B cell (primary cell): ENCODE measurements around the gene ATXN7. TPM values are rescaled to one million over a fixed set of nuclear protein-coding genes. Genes with fewer than 3 reads are reported as not detected.
A peak's percentile ranks its signal among the peaks of the same experiment; 100 is the strongest.

Experiments used
- ATAC-seq: fragments of 200-7000 bp; cut with Tn5 transposase; one replicate; pipeline ENCODE4 v1.10.0; 2021; ENCODE audit warnings: low read depth, mild to moderate bottlenecking, moderate number of reproducible peaks, moderate library complexity
- CTCF ChIA-PET: fragments of 350-600 bp; sonication (Branson Sonifier 250); formaldehyde crosslinking; loops from one replicate; lab custom pipeline; 2021; ENCODE audit warnings: antibody characterized with exemption, inconsistent platforms; lab: Charles Lee
- POLR2A ChIA-PET: fragments of 350-600 bp; sonication (Branson Sonifier 250); formaldehyde crosslinking; loops from one replicate; lab custom pipeline; 2021; ENCODE audit warnings: antibody characterized with exemption; lab: Charles Lee
- DNase-seq: peaks from one replicate; pipeline ENCODE4 v3.0.0; 2013
- H2AFZ ChIP-seq: 2 replicates; pipeline ENCODE4 v1.6.1; 2012; ENCODE audit warnings: mild to moderate bottlenecking, low read depth, low read length; ENCODE audit not compliant: insufficient read depth, poor library complexity, severe bottlenecking
- H3K27ac ChIP-seq, 2 donors: 1 replicate in 1 of 2; 2 replicates in 1 of 2; pipeline ENCODE4 v1.5.1; 2012 to 2013; ENCODE audit warnings: low read length in 2 of 2, mild to moderate bottlenecking in 2 of 2, moderate library complexity in 1 of 2
- H3K27me3 ChIP-seq, 4 experiments: fragments of 200-600 bp in 1 of 4; sonication (generic) in 1 of 4; replicated peaks in 1 of 4; 1 replicate in 2 of 4; 2 replicates in 2 of 4; pipeline versions ENCODE4 v1.6.1 to v1.7.0; 2013 to 2016; ENCODE audit warnings: low read length in 3 of 4, mild to moderate bottlenecking in 2 of 4, mixed read lengths in 1 of 4, moderate library complexity in 1 of 4; ENCODE audit not compliant: insufficient read depth in 4 of 4, control insufficient read depth in 3 of 4; ENCODE audit errors: control extremely low read depth in 1 of 4
- H3K36me3 ChIP-seq, 2 experiments: replicated peaks in 1 of 2; 1 replicate in 1 of 2; 2 replicates in 1 of 2; pipeline versions ENCODE4 v1.6.1 to v1.7.1; 2013; ENCODE audit warnings: low read length in 1 of 2; ENCODE audit not compliant: insufficient read depth in 2 of 2, control insufficient read depth in 1 of 2; ENCODE audit errors: control extremely low read depth in 1 of 2, extremely low read depth in 1 of 2
- H3K4me1 ChIP-seq, 2 donors: fragments of 200-600 bp in 1 of 2; sonication (generic) in 1 of 2; 1 replicate in 1 of 2; 2 replicates in 1 of 2; pipeline versions ENCODE4 v1.5.1 to v1.6.1; 2013 to 2017; ENCODE audit warnings: low read length in 2 of 2; ENCODE audit not compliant: control insufficient read depth in 2 of 2, insufficient read depth in 2 of 2
- H3K4me2 ChIP-seq: replicated peaks from 2 replicates; pipeline ENCODE3; 2012; ENCODE audit warnings: mild to moderate bottlenecking, low read depth, low read length; ENCODE audit not compliant: poor library complexity, severe bottlenecking
- H3K4me3 ChIP-seq, 5 experiments: fragments of 200-600 bp in 1 of 5; sonication (generic) in 1 of 5; 1 replicate in 3 of 5; 2 replicates in 2 of 5; pipeline versions ENCODE4 v1.5.1 to v1.7.0; 2011 to 2016; ENCODE audit warnings: low read length in 4 of 5, mild to moderate bottlenecking in 4 of 5, low read depth in 2 of 5, control low read depth in 1 of 5, moderate library complexity in 1 of 5; ENCODE audit not compliant: insufficient read depth in 1 of 5; ENCODE audit errors: control extremely low read depth in 1 of 5, extremely low read depth in 1 of 5
- H3K79me2 ChIP-seq: fragments of 200-600 bp; sonication (generic); one replicate; pipeline ENCODE4 v1.6.0; 2016; ENCODE audit warnings: low read length; ENCODE audit not compliant: control insufficient read depth, insufficient read depth
- H3K9ac ChIP-seq: fragments of 200-600 bp; sonication (generic); 2 replicates; pipeline ENCODE4 v1.6.1; 2017; ENCODE audit warnings: mild to moderate bottlenecking, low read length, moderate library complexity
- H3K9me3 ChIP-seq, 3 donors: one replicate each; pipeline versions ENCODE4 v1.6.1 to v1.7.1; 2013; ENCODE audit warnings: low read length in 2 of 3; ENCODE audit not compliant: control insufficient read depth in 2 of 3, insufficient read depth in 1 of 3; ENCODE audit errors: control extremely low read depth in 1 of 3
- H4K20me1 ChIP-seq: 2 replicates; pipeline ENCODE4 v1.6.0; 2012; ENCODE audit warnings: mild to moderate bottlenecking, low read length; ENCODE audit not compliant: insufficient read depth, control insufficient read depth, poor library complexity, severe bottlenecking
- H3K27ac Mint-ChIP-seq: one replicate; pipeline ENCODE4 v1.8.0; 2021; ENCODE audit warnings: mixed read lengths
- H3K27me3 Mint-ChIP-seq: one replicate; pipeline ENCODE4 v1.8.0; 2021; ENCODE audit warnings: mixed read lengths
- H3K4me1 Mint-ChIP-seq: one replicate; pipeline ENCODE4 v1.8.0; 2021; ENCODE audit warnings: mixed read lengths
- H3K4me3 Mint-ChIP-seq: one replicate; pipeline ENCODE4 v1.8.0; 2021; ENCODE audit warnings: mixed read lengths
- H3K9me3 Mint-ChIP-seq: one replicate; pipeline ENCODE4 v1.8.0; 2022; ENCODE audit warnings: mixed read lengths; ENCODE audit not compliant: insufficient read depth
- CTCF ChIP-seq: fragments of 200-600 bp; IDR thresholded peaks from one replicate; pipeline ENCODE4 v1.8.0; 2022; ENCODE audit warnings: antibody characterized with exemption, mild to moderate bottlenecking
- EZH2 ChIP-seq: IDR thresholded peaks from 2 replicates; pipeline ENCODE4 v1.6.1; 2012; ENCODE audit warnings: borderline replicate concordance, low read depth, mild to moderate bottlenecking, moderate library complexity, low read length; ENCODE audit not compliant: insufficient read depth, poor library complexity, severe bottlenecking
- WGBS: methylation state at CpG from one replicate; pipeline ENCODE4 v1.1.5; 2013; ENCODE audit warnings: missing lambda C conversion rate; ENCODE audit not compliant: insufficient coverage; 5-methylcytosine and 5-hydroxymethylcytosine counted together
- intact Hi-C: fragments of 100-400 bp; cut with micrococcal nuclease; formaldehyde crosslinking; loops from one replicate; pipeline ENCODE4 v1.10.0; 2022
- polyA plus RNA-seq: library from polyadenylated mRNA; depleted of rRNA; stranded (reverse); fragments of >200 nt; gene quantifications from 2 replicates; pipeline ENCODE4 v1.2.3, GENCODE V29; 2012
- total RNA-seq, 2 donors: library from RNA; stranded (reverse); fragments of 120-200 nt in 1 of 2; gene quantifications; 1 replicate in 1 of 2; 2 replicates in 1 of 2; pipeline versions ENCODE4 v1.2.3 to v1.2.4, GENCODE V29; 2013 to 2022

The ATXN7 gene
- total and polyA plus RNA-seq, 2 donors (not counting 1 experiment from before 2014, with no cell fraction given) = 18.1 to 74.3 TPM

- TF ChIP-seq EZH2 (no peak), CTCF (no peak)
- no peaks in the 10 kb centered on the region for H3K27me3 ChIP-seq
- intact Hi-C loops = no loop called here
- CTCF ChIA-PET = no interaction called here
- no peaks in the 10 kb centered on the region for H3K36me3 ChIP-seq
- Mint-ChIP-seq H3K4me1 (peaks cover 60% of the 10 kb centered on the region), H3K27me3 (no peaks in the 10 kb centered on the region), H3K9me3 (no peaks in the 10 kb centered on the region), H3K27ac (no peak overlapping the region), H3K4me3 (no peak overlapping the region)
- peaks cover 7 to 12% of the 10 kb centered on the region in 2 donors for H3K4me1 ChIP-seq
- no peak overlapping the region for H3K9ac ChIP-seq
- H3K4me3 ChIP-seq = no peak overlapping the region
- peaks cover 100% of the 10 kb centered on the region for H3K79me2 ChIP-seq
- peaks cover 80% of the 10 kb centered on the region for H4K20me1 ChIP-seq
- POLR2A ChIA-PET = no interaction called here
- no peak overlapping the region for H3K27ac ChIP-seq
- WGBS = no CpG with 5 or more reads among the region's 2 CpGs
- no peak overlapping the region for H2AFZ ChIP-seq
- H3K4me2 ChIP-seq = no peak overlapping the region
- ATAC-seq (no peak), DNase-seq (no peak)
- no peaks in the 10 kb centered on the region for H3K9me3 ChIP-seq
These were observed 8.7 kb downstream of the ATXN7 start for GRCh38 chr3:63872135-63872924.

GRCh38 chr3:63874769-63875168, 11.1 kb downstream of the ATXN7 start:
- Histone ChIP-seq H3K27me3 (no peaks in the 10 kb centered on the region), H4K20me1 (peaks cover 83% of the 10 kb centered on the region), H3K4me1 (peaks cover 14 to 19% of the 10 kb centered on the region in 2 donors), H3K27ac (no peak overlapping the region), H3K4me3 (no peak overlapping the region), H3K36me3 (no peaks in the 10 kb centered on the region), H3K79me2 (peaks cover 100% of the 10 kb centered on the region), H3K9me3 (no peaks in the 10 kb centered on the region), H3K9ac (no peak overlapping the region), H3K4me2 (peak overlapping the region; percentile 3), H2AFZ (no peak overlapping the region)
- Mint-ChIP-seq H3K27ac (no peak overlapping the region), H3K27me3 (no peaks in the 10 kb centered on the region), H3K4me1 (peaks cover 62% of the 10 kb centered on the region), H3K4me3 (no peak overlapping the region), H3K9me3 (no peaks in the 10 kb centered on the region)
- POLR2A ChIA-PET = no interaction called here
- DNase-seq (no peak), ATAC-seq (no peak)
- 80% methylated on average over 1 of the region's 3 CpGs for WGBS
- intact Hi-C loops = no loop called here
- CTCF ChIA-PET = interaction anchor here (2.2 kb wide), 1 partner anchor 57 kb away, joined by 11 read pairs; no protein-coding TSS in a partner anchor
- TF ChIP-seq EZH2 (no peak), CTCF (no peak)
